ENCODE data around the gene RNF145.
"Not testable (repeated sequence)": the region's sequence is repeated elsewhere in the genome, so short reads cannot be mapped to it uniquely, and the experiment has no call there.

Gene RNF145

DNA sequence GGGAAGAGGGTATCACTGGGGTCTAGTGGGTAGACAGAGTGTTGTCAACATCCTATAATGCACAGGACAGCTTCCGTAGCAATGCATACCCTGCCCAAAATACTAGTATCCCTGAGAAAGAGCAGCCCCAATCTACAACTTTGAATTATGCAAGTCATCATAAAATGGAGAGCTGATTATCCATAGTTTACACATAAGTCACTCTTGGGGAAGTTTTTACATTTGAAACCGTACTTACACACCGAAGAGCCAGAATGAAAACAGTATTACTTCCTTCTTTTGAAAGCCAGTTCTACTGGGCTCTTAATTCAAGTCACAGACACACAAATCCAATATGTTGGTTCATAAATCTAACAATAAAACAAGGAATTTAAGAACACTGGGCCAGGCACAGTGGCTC is 21.6 kb downstream of the RNF145 start:
- DNase-seq: peak; percentile 74

DNA sequence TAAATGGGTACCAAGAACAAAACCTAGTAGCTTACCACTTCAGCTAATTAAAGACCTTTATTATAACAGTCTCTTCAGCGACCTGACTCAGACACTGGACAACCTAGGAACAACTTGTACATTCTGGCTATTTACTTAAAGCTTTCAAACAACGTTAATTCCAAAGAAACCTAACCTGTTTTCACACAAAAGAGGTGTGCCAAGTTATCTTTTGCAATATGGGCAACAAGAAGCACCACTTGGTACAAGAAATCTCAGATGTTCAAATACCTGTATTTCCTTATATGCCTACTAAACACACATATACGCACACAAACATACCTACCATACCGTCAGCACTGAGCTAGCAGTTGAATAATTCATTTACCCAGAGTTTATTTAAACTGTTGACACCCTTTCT is 23.0 kb downstream of the RNF145 start:
- no peak for DNase-seq

DNA sequence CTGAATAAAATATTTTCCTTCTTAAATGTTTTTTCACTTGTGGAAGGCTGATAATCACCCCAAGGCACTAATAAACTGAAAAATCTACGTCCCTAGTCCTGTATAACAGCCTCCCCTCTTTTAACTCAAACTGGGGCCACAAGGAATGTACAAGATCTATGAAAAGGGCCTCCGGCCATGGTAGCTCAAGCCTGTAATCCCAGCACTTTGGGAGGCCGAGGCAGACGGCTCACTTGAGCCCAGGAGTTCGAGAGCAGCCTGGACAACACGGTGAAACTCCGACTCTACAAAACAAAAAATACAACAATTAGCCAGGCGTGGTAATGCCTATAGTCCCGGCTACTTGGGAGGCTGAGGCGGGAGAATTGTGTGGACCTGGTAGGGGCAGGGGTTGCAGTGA is 23.6 kb downstream of the RNF145 start:
- DNase-seq: no peak

DNA sequence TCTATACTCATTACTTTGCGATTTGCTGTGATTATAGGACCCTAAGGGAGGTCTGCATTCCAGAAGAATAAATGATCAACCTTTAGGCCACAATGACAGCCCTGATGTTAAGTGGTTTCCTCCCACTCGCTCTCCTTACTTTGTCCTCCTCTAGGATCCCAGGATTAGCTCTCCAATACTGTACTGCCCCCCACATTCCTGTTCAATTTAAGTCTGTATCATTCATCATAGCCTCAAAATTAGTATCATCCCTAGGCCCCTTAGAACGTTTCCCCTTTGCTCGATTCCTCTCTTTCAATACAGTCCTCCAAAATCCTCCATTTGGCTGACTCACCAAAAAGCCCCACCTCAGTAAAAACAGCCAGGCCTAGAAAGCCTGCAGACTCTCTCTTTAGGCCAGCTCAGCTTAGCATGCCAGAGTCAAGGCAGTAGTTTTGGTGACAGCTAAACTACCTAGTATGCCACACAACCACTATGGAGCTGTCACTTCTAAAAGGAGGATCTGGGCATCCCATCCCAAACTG is 24.4 kb downstream of the RNF145 start:
- DNase-seq: peak; percentile 65

DNA sequence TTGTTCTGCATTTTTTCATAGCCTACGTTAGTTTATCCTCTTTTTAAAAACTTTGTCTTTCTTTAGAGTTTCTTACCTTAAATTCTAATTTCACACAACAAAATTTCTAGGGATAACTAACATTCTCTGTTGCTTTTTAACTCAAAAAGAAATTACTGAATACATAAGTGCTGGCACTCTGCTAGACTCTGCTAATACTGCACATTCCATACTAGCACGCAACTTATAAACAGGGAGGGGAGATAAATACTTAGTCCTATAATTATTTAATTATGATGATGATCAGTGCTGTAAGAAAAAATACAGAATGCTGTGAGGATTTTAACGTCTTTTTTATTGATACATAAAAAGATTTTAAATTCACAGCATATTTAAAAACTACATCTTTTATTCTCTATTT is 25.1 kb downstream of the RNF145 start:
- DNase-seq: no peak

DNA sequence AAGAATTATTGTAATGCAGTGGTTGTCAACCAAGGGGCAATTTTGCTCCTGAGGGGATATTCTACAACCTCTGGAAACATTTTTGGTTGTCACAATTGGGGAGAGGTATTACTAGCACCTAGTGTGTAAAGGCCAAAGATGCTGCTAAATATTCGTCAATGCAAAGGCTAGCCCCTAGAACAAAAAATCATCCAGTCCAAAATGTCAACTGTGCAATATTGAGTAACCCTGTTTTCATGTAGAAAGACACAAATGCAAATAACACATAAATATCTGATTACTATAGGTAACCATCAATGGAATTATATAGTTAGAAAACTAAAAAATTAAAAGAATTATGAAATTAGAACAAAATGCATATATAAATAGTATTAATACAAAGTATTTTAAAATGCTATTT is 26.1 kb downstream of the RNF145 start:
- no peak for DNase-seq

DNA sequence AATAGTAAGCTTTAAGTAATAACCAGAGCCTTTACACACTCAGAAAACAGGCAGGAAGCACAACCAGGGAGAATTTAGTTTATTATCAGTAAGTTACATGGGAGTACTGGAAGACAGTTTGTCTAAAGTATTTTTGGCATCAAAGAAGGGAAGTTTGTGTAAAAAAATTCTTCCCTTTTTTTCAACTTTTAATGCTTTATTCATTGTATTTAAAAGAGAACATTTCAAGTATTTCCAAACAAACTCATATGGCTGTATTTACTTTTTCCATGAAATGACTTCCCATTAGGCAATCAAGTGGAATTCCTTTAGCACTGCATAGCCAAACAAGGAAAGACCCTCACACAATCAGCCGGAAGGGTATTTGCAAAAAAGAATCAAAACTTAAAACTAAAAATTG is 26.7 kb downstream of the RNF145 start:
- DNase-seq: peak; percentile 51

DNA sequence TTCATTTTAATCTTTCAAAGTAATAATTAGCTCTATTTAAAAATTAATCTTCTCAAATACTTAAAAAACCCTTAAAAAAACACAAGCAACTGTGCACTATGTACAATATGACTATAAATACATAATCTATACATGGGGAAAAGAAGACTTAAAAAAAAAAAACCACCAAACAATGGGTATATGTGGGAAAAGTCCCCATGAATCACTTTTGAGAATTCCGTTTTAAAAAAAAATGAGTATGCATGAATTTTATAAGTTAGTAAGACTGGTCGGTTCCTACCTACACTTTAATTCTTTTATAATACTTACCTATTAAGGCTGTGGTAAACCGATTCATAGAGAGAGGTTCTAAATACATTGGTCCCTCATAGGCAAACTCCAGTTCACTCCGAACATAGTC is 27.7 kb downstream of the RNF145 start:
- no peak for DNase-seq

DNA sequence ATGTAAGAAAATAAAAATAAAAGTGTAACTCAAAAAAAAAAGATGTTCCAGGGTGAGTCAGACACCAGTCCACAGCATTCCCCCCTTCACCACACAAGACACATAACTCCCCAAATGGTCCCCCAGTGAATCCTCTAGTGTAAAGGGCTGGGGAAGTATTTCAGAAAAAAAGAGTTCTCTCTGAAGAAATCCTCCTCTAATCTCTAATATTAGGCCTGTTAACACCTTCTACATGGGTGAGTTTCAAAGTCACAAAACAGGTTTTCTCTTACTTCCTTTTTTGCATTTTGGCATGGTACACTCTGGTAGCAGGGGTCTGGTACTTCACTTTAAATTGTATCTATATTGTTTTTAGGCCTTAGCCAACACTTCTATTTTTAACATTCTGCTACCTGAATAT is 28.2 kb downstream of the RNF145 start:
- no peak for DNase-seq

DNA sequence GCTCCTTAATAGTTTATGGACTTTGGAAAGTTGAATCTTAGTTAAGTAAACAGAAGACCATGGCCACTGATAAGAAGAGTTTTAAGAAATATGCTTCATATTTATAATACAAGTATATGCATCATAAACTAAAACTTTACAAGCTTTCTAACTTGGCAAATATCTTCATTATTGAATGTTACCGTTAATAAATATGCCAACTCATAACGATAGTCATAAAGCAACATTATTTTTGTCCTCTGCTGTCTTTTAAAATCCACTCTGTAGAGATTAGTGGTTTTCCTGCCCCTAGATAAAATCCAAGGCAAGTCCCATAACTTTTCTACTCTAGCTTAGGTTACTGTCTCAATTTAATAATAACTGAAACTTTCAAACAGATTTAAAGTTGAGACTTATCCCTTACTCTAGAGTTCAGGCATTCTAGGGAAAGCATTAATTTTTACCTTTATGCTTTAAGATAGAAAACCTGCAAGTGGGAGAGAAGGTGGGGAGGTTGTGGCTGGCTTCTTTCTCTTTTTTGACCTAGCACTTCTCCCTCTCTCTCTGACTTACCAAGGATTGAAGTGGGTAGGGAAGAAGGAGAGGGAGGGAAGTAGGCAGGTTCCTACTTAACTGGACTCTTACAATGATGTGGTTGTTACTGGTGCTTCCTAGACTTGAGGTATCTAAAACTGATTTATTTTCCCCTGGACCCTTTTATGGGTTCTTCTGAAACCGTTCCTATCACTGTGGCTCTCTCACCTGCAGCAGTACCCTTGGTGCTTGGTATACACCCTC is 29.6 kb downstream of the RNF145 start:
- peak; percentile 20 for DNase-seq

DNA sequence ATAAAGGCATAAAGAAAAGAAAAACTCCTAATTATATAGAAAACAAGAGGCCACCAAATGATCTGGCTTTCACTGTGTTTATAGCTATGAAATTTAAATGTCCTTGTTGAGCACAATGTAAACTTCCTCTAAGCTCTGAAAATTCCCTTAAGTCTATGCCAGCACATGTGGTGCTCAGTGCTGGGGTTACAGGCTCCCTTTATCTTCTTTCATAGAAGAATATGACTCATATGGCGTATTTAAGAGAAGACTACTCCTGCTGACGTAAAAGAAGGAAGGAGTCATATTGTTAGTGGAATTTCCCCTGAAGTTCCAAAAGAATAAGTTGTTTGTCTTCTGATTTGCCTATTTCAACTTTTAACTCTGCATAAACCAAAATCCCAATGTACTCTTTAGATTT is 30.4 kb downstream of the RNF145 start:
- peak; percentile 95 for DNase-seq

DNA sequence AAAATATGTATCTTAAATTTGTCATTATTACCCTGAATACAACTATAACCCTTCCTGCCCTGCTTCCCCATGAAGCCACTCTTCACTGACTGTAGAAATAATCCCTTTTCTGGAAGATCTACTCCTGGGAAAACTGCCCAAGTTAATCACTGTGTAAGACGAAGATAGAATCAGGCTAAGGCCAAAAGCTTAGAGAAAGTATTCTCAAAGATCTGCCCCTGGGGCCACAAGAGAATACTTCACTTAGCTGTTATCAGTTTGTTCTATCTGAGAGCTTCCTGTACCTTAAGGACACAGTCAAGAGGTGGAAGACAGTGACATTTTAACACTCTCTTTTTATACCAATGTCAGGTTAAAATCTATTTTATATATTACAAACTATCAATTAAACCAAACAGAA is 33.8 kb downstream of the RNF145 start:
- DNase-seq: no peak

DNA sequence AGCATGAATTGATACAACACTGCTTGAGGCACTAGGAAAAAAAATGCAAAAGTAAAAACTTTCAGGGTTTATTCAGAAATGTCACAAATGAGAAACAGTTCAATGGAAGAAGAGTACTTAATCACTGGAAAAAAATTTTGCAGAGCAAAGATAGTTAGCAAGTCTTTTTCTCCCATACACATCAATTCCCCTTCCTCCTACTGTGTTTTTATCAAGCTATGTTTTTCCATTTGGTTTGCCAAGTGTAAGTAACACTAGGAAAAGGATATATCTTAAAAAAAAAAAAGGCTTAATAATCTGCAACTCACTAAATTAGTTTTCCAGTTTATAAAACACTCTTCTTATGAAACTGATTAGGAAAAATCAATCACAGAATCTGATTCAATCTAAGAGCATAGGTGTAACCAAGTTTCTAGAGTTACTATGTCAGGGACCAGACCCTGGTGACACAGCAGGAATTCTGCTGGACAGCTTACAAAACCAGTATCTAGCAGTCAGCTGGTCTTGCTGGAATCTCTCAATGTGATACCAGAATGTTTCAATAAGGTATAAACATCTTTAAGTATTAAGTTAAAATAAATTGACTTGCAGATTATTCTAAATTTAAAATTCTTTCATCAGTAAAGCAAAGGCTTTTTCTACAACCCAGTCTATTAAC is 34.7 kb downstream of the RNF145 start:
- DNase-seq: no peak

DNA sequence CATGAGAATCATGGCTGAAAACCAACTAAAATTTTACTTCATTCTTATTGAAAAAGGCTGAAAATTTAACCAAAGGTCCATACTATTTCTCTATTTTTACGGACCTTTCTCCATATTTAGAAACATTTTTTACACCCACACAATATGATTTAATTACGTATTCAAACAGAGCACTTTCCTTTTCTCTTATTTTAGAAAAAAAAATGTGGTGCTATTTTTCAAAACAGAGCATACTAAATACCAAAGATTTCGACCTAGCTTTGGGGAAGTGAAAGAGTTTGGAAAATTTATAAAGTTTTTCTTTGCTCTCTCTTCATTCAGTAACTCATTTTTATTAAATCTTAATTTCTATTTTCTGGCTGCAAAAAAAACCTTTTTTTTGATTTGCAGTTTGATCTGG is 38.1 kb downstream of the RNF145 start:
- peak; percentile 55 for DNase-seq

DNA sequence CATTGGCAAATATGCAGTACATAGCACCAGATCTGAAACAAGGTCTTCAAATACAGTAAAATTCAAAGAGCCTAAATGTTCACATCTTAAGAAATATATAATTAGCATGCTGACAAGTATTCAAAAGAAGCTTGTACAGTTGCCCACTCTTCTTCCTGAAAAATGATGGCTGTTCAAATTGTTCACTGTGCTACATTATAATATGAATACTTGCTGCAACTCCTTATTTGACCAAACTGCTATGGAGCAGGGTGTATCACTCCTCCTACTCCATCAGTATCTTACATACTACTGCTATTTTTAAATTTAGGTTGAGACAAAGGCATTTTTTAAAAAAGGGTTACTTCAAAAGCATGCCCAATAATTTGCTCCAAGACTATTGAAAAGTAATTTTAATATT is 39.3 kb downstream of the RNF145 start:
- DNase-seq: no peak

DNA sequence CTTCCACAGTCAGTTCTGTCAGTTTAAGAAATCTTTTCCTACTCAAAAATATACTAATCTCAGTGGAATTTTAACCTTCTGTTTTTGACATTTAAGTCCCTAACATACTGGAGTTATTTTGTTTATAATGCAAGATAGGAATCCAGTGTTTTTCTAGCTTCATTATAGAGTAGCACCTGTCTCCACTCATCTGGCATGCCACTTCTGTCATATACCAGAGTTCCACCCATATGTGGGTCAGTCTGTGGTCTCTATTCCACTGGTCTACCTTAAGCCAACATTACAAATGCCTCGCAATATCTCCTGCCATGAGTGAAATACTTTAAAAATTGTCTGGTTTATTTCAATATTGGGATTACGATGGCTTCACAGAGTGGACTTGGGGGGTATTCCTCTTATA is 42.9 kb downstream of the RNF145 start:
- no peak for DNase-seq

DNA sequence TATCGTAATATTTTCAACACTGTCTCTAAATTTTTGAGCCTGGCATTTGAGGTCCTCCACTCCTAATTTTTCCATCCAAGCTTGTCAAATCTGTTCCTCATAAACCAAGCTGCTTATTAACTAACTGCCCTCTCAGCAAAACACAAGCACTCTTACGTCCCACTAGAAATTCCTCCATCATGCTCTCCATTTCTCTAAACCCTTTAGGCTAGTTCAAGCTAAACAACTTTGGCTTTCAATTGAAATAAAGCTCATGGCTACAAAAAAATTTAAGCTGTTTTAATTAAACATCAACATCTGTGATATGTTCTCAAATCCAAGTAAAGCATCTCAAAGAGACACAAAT is 45.7 kb downstream of the RNF145 start:
- DNase-seq: no peak

DNA sequence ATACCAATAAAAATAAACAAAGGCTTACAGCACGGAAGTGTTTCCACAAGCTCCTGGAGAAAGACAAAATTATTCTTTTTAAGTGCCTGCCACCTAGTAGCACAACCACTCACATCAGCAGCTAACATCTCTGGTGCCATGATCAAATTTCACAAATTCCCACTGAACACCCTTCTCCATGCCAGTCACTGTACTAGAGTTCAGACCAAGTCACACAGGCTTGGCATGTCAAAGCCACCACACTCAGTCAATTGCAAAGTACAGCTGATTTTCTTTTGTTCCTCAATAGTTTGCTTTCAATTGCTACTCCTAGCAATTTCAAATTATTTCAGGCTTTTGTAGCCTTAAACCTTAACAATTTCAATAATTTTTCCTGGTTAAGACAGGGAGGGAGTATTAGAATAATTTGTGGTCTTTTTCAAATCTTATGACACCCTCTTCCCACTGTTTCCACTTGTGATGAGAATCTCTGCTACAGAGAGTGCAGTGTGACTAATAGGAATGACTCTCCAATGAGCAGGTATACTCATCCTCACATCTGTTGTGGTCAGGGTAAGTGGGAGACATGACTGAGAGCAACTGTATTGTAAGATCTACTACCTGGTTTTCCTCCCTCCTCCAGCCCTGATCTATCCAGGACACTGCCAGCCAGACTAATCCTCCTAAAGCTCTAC is 46.2 kb downstream of the RNF145 start:
- DNase-seq: no peak

DNA sequence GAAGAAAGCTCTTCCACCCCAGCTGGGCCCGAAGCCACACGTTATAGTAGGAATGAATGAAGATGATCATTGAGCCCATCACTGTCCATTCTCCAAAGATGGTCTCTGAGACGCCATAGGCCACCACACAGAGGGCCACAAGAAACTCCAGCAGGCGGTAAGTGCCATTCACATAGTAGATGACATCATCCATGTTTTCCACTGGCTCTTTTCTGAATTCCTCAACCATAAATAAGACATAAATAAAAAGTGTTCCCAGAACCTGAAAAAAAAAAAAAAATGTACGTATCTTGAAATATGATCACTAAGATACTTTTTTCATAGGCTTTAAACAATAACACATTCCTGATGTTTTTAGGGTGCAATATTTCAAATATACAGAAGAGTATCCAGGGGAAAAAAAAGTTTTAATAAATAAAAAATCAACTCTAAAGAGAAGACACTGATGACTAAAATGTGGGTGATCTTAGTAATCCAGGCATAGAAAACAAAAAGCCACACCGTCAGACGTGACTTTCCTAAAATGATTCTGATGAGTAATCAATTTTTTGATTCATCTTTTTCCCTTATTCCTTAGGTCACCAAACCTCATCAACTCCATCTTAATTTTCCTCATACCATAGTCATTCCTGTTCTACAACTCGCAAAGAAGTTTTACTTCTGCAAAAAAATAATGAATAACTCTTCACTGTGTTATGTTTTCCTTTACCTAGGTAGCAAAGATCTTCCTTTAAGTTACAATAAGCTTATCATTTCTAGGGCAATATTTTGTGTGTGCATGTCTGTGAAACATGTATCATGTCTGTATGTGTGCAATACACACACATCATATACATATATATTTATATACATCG is 47.8 kb downstream of the RNF145 start:
- peak; percentile 21 for DNase-seq

DNA sequence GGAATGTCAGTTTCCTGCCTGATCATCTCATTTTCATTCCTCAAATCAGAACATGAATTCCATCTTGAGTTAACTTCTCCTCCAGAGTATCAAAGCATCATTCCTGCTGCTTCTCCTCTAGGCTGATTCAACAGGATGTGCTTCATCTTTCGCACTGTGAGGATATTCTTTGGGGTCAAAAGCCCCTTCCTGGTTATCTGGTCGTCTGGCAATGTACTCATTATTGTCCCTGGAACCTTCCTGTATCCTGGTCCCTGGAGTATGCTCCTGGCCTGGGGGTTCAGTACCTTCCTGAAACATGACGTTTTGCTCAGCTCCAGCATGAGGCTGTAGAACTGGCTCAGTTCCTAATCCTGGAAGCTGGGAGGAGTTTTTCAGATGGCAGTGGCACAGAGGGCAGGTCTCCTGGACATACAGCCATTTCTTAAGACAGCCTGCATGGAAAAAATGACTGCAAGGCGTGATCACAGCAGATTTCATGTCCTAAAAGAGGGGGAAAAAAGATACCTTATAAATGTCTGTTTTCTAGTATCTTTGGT is 50.7 kb downstream of the RNF145 start:
- not testable (repeated sequence) for DNase-seq

DNA sequence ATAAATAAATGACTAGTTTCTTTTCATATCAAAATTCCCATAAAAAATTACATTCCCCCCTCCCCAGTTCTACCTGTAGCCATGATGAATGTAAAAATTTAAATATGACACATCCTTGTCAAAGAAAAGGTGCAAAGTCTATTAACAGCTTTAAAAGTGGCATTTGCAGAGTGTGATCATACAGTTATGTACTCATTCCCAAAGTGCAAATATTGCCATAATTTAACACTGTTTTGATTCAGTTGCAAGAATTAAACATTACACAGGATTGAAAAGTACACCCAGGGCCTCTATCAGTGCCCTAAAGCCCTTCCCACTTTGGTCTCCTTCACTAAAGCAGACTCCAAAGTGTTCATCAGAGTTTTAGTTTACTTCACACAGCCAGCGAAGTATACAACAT is 51.8 kb downstream of the RNF145 start:
- DNase-seq: no peak

DNA sequence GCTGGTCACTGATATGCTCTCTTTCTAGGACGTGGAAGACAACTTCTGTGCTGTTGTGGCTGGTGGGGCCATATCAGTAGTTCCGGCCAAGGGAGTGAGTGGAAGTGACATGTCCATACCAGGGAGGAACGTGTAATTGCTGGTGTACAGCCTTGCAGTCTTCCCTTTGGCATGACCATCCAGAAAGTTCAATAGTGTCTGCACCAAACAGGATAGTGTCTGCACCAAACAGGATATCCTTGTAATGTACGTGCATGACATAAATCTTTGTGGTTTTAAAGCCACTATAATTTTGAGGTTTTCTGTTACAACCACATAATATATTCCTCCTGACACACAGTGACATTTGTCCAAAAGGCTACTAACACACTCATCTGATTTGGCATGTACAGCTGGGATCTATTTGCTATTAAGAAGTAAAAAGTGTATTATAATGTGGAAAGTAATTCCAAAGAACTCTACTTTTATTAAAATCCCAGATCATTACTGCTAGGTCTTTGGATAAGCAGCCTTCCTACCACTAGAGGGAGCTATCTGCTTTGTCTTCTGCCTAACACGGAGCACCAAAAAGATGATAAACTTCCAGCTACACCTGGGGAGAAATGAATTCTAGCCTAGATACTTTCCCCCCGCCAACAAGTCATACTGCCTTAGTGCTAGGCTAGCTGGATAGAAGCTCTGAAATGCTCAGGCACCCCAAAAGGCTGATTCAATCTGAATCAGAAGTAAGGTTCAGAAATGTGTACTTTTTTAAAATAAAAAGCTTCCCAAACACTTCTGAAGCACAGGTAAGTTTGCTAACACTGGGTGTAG is 52.7 kb downstream of the RNF145 start:
- DNase-seq: peak; percentile 74
